Activated naive CD8-positive, alpha-beta T cell treated with anti-CD3 and anti-CD28 coated beads, Interleukin-2, amount 10 ng/mL, durations not matched to agents 7 days and 5 days (primary cell): ENCODE results near the gene C1orf21. TPM values are rescaled to one million over a fixed set of nuclear protein-coding genes. Genes with fewer than 3 reads are reported as not detected.
"Not testable (repeated sequence)": the region's sequence is repeated elsewhere in the genome, so short reads cannot be mapped to it uniquely, and the experiment has no call there.

Experiments
- ATAC-seq: fragments of 150-1000 bp; cut with Tn5 transposase; one replicate; pipeline ENCODE4 v1.10.0; 2021; ENCODE audit warnings: low read depth, moderate library complexity
- POLR2A ChIA-PET: fragments of 350-600 bp; sonication (Branson Sonifier 250); formaldehyde crosslinking; loops from one replicate; lab custom pipeline; 2021; ENCODE audit warnings: antibody characterized with exemption; lab: Charles Lee
- DNase-seq: peaks from one replicate; pipeline ENCODE4 v3.0.0; 2021
- H3K27ac Mint-ChIP-seq: one replicate; pipeline ENCODE4 v1.8.0; 2022; ENCODE audit warnings: mild to moderate bottlenecking, mixed read lengths
- H3K27me3 Mint-ChIP-seq: one replicate; pipeline ENCODE4 v1.8.0; 2022; ENCODE audit warnings: mild to moderate bottlenecking, moderate library complexity, mixed read lengths
- H3K36me3 Mint-ChIP-seq: one replicate; pipeline ENCODE4 v1.8.0; 2021; ENCODE audit warnings: mild to moderate bottlenecking, mixed read lengths
- H3K4me1 Mint-ChIP-seq: one replicate; pipeline ENCODE4 v1.8.0; 2021; ENCODE audit warnings: mixed read lengths
- H3K4me3 Mint-ChIP-seq: one replicate; pipeline ENCODE4 v1.8.0; 2022; ENCODE audit warnings: mild to moderate bottlenecking, moderate library complexity, mixed read lengths
- H3K9me3 Mint-ChIP-seq: one replicate; pipeline ENCODE4 v1.8.0; 2021; ENCODE audit warnings: mixed read lengths
- total RNA-seq, 2 experiments: library from RNA; stranded (reverse); gene quantifications; one replicate each; pipeline ENCODE4 v1.2.3, GENCODE V29; 2021

The C1orf21 gene
- total RNA-seq, 2 experiments from 2014 or later, result 9.4 to 12.9 TPM

DNA sequence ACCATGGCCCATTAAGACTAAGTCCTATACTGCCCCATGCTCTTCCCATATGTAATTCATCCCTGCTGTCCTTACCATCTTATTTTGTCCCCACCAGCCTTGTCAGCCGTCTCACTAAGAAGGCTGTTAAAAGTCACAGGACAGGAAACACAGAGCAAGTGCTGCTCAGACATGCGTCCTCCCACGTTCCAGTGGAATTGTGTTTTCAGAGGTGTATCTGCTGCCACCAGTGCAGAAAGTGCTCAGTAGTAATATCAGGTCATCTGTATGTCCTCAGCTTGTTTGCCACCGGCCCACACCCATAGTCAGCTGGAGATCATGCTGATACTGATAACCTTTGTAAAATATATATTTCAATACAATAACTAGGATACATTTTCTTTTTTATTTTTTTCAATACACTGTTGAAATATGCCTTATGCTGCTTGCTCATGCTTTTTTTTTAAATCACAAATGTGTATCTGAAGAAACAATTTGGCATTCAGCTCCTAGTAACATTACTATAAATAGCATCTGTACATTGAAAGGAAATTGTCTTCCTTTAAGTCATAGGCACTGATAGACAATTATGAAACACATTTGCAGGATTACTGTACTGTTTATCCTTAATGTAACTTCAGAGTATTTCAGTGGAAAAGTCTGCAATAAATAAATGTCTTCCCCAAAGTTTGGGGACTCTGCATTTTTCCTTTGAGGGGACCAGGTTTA is 211.0 kb downstream of the C1orf21 start:
- ATAC-seq (no peak), DNase-seq (no peak)
- H3K9me3 Mint-ChIP-seq, result no peaks in the 10 kb centered on the region
- no peak overlapping the region for H3K27ac Mint-ChIP-seq
- H3K36me3 Mint-ChIP-seq, result no peaks in the 10 kb centered on the region
- H3K27me3 Mint-ChIP-seq, result peaks cover 2% of the 10 kb centered on the region
- no peak overlapping the region for H3K4me3 Mint-ChIP-seq
- POLR2A ChIA-PET, result no interaction called here
- H3K4me1 Mint-ChIP-seq, result no peaks in the 10 kb centered on the region

DNA sequence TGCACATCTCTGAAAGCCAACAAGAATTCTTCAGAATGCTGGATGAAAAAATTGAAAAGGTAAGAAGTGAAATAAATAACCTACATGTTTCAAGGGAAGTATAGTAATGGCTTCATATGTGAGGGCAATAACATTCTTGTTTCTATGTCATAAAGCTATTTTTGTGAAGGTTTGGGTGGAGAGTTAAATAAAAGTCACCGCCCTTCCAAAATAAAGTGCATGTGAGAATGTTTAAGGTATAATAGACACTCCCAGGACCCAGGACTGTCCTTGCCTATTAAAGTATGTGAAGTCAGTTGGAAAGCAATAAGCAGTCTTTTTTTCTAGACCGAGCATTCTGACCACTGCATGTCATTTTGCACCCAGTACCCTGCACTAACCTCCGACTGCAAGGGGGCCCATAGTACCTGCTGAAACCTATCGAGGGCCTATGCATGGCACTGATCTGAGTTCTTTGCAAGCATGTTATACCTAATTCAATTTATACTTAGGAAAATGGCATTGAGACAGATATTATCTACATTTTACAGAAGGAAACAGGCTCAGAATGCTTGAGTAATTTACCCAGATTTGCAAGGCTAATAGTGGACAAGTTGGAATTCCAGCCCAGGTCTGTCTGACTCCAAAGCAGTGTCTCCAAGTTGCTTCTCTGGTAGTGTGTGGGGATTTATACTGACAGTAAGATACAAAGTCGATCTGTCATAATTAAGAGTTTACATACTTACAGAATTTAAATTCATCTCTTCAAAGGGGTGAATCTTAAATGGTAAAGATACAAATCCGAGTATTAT is 211.8 kb downstream of the C1orf21 start:
- no peak for DNase-seq
- Mint-ChIP-seq H3K27ac (no peak overlapping the region), H3K27me3 (no peaks in the 10 kb centered on the region), H3K36me3 (no peaks in the 10 kb centered on the region), H3K4me3 (no peak overlapping the region), H3K9me3 (no peaks in the 10 kb centered on the region), H3K4me1 (no peaks in the 10 kb centered on the region)
- ATAC-seq, result no peak
- POLR2A ChIA-PET, result no interaction called here

GRCh38 chr1:184604152-184604900 is 217.5 kb downstream of the C1orf21 start:
- H3K4me1 Mint-ChIP-seq, result no peaks in the 10 kb centered on the region
- no peaks in the 10 kb centered on the region for H3K27me3 Mint-ChIP-seq
- no peak overlapping the region for H3K4me3 Mint-ChIP-seq
- no peak for DNase-seq
- no peaks in the 10 kb centered on the region for H3K36me3 Mint-ChIP-seq
- H3K27ac Mint-ChIP-seq, result no peak overlapping the region
- POLR2A ChIA-PET, result no interaction called here
- ATAC-seq, result no peak
- no peaks in the 10 kb centered on the region for H3K9me3 Mint-ChIP-seq

- Mint-ChIP-seq H3K27ac (no peak overlapping the region), H3K27me3 (peaks cover 2% of the 10 kb centered on the region), H3K9me3 (no peaks in the 10 kb centered on the region), H3K36me3 (no peaks in the 10 kb centered on the region), H3K4me1 (no peaks in the 10 kb centered on the region), H3K4me3 (no peak overlapping the region)
- DNase-seq (no peak), ATAC-seq (no peak)
- POLR2A ChIA-PET, result no interaction called here
Measured at GRCh38 chr1:184605941-184606340, 219.1 kb downstream of the C1orf21 start.

DNA sequence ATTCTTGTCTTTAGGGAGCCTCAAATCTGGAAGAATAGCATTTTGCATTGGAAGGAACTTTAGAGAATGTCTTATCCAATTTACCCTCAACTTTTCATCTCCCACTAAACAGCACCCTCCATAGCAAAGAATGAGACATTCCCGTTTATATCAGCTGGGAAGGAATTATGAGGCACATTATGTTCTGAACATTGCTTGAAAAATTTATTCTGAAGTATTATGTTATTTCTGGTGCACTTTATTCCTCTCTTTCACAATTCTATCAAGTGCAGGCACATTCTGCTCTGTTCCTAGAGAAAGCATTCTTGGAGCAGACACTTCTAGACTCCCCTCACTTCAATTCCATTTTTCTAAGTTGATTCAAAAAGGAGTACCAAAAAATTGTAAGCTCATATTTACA is 220.0 kb downstream of the C1orf21 start:
- Mint-ChIP-seq H3K27me3 (peaks cover 2% of the 10 kb centered on the region), H3K9me3 (no peaks in the 10 kb centered on the region), H3K4me3 (no peak overlapping the region), H3K27ac (no peak overlapping the region), H3K4me1 (no peaks in the 10 kb centered on the region), H3K36me3 (no peaks in the 10 kb centered on the region)
- POLR2A ChIA-PET, result no interaction called here
- no peak for DNase-seq
- no peak for ATAC-seq

GRCh38 chr1:184608581-184608980 is 221.8 kb downstream of the C1orf21 start:
- no peak for DNase-seq
- Mint-ChIP-seq H3K4me3 (no peak overlapping the region), H3K4me1 (no peaks in the 10 kb centered on the region), H3K27ac (no peak overlapping the region), H3K27me3 (peaks cover 2% of the 10 kb centered on the region), H3K36me3 (no peaks in the 10 kb centered on the region), H3K9me3 (no peaks in the 10 kb centered on the region)
- POLR2A ChIA-PET, result no interaction called here
- no peak for ATAC-seq

- DNase-seq (no peak), ATAC-seq (no peak)
- POLR2A ChIA-PET, result no interaction called here
- Mint-ChIP-seq H3K36me3 (no peaks in the 10 kb centered on the region), H3K4me3 (no peak overlapping the region), H3K9me3 (no peaks in the 10 kb centered on the region), H3K4me1 (no peaks in the 10 kb centered on the region), H3K27me3 (peaks cover 2% of the 10 kb centered on the region), H3K27ac (no peak overlapping the region)
Measured at GRCh38 chr1:184608990-184609389, 222.2 kb downstream of the C1orf21 start.

DNA sequence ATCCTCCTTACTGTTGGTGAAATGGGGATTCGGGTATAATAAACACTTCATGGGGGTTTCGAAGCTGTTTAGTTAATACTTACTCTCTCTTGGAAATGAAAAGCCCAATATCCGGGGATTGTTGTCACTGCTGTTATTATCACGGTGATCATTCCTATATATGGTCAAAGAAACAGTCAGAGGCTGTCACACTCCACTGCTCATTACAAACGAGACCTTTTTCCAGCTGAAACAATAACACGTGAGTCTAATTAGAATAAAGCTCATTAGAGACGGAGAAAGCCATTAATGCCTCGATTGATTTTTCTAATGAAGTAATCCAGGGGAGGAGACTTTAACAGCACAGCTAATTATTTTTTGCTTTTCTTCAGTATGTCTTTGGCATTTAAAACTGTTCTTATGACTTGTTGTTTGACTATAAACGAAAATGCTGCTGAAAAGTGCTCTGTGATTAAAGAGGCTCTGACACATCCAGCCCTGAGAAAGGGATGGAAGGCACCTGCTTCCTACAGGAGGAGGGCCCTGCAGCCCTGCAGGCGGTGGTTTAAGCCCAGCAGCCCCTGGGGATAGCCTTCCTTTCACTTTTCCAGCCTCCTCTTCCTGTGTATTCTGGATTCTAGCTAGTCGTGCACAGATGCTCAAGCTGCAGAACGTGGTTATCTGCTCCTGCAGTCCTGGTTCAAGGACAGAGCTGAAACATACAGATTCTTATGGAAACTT is 224.2 kb downstream of the C1orf21 start:
- no peak for ATAC-seq
- no peaks in the 10 kb centered on the region for H3K4me1 Mint-ChIP-seq
- DNase-seq, result no peak
- H3K36me3 Mint-ChIP-seq, result no peaks in the 10 kb centered on the region
- peaks cover 2% of the 10 kb centered on the region for H3K27me3 Mint-ChIP-seq
- no peak overlapping the region for H3K4me3 Mint-ChIP-seq
- H3K9me3 Mint-ChIP-seq, result no peaks in the 10 kb centered on the region
- POLR2A ChIA-PET, result no interaction called here
- H3K27ac Mint-ChIP-seq, result no peak overlapping the region

GRCh38 chr1:184612229-184612628 is 225.4 kb downstream of the C1orf21 start:
- H3K4me1 Mint-ChIP-seq, H3K9me3 Mint-ChIP-seq, H3K4me3 Mint-ChIP-seq, ATAC-seq, H3K27ac Mint-ChIP-seq, DNase-seq, H3K36me3 Mint-ChIP-seq, H3K27me3 Mint-ChIP-seq, POLR2A ChIA-PET: not testable (repeated sequence)

GRCh38 chr1:184614667-184615066 is 227.8 kb downstream of the C1orf21 start:
- POLR2A ChIA-PET, result no interaction called here
- H3K27me3 Mint-ChIP-seq, result peaks cover 8% of the 10 kb centered on the region
- H3K9me3 Mint-ChIP-seq, result no peaks in the 10 kb centered on the region
- H3K4me3 Mint-ChIP-seq, result no peak overlapping the region
- ATAC-seq (no peak), DNase-seq (no peak)
- H3K4me1 Mint-ChIP-seq, result no peaks in the 10 kb centered on the region
- no peak overlapping the region for H3K27ac Mint-ChIP-seq
- H3K36me3 Mint-ChIP-seq, result no peaks in the 10 kb centered on the region

GRCh38 chr1:184615301-184615700 is 228.5 kb downstream of the C1orf21 start:
- Mint-ChIP-seq H3K4me3 (no peak overlapping the region), H3K27me3 (peaks cover 8% of the 10 kb centered on the region), H3K36me3 (no peaks in the 10 kb centered on the region), H3K27ac (no peak overlapping the region), H3K4me1 (no peaks in the 10 kb centered on the region), H3K9me3 (no peaks in the 10 kb centered on the region)
- POLR2A ChIA-PET, result no interaction called here
- ATAC-seq (no peak), DNase-seq (no peak)

- Mint-ChIP-seq H3K36me3 (no peaks in the 10 kb centered on the region), H3K27ac (no peak overlapping the region), H3K9me3 (no peaks in the 10 kb centered on the region), H3K27me3 (peaks cover 6% of the 10 kb centered on the region), H3K4me3 (no peak overlapping the region), H3K4me1 (no peaks in the 10 kb centered on the region)
- POLR2A ChIA-PET, result no interaction called here
- DNase-seq (no peak), ATAC-seq (no peak)
Measured at GRCh38 chr1:184616504-184616903, 229.7 kb downstream of the C1orf21 start.

DNA sequence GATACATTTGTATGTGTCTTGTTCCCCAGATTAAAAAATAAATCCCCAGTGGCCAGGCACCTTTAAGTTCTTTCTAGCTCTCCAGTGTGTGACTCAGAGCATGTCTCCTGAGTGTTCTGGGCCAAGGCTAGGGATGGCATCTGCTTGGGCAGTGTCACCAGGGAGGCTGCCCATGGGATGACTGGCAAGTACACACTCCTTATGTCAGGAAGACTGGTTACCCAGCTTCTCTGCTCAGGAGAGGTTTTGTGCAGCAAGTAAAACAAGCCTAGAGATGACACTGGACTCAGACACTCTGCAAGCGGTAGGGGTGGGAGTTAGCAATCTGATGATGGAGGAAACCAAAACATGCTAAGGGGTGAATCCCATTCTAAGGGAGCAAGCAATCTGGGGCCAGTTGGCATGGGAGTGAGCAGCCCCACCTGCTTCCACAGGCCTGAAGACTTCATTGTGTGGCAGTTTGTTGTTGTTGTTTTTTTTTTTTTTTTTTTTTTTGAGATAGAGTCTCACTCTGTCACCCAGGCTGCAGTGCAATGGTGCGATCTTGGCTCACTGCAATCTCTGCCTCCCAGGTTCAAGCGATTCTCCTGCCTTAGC is 230.7 kb downstream of the C1orf21 start:
- POLR2A ChIA-PET, result no interaction called here
- H3K9me3 Mint-ChIP-seq, result no peaks in the 10 kb centered on the region
- DNase-seq (no peak), ATAC-seq (no peak)
- H3K27me3 Mint-ChIP-seq, result peaks cover 6% of the 10 kb centered on the region
- no peak overlapping the region for H3K27ac Mint-ChIP-seq
- H3K4me3 Mint-ChIP-seq, result no peak overlapping the region
- no peaks in the 10 kb centered on the region for H3K36me3 Mint-ChIP-seq
- no peaks in the 10 kb centered on the region for H3K4me1 Mint-ChIP-seq
